ENCODE data around the gene RER1. TPM values are rescaled to one million over a fixed set of nuclear protein-coding genes. Genes with fewer than 3 reads are reported as not detected.

Gene RER1
- total and polyA plus RNA-seq, 9 donors, result 51.0 to 224 (median 99.0) TPM

DNA sequence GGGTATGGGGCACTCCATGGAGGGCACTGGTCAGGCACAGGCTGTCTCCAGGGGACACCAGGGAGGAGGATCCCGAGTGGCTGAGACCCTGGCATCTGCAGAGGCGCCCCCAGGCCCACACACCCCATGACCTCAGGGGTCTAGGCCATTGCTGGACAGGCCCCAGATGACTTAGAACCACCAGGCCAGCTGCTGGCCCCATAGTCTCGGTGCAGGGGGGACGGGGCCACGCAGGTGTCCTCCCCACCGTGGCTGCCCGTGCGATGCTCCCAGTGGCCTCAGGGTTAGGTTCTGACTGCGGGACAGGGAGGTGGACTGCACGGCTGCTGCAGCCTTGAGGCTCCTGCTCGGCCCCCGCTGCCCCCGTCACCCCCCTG, 44.2 kb upstream of the RER1 start:
- Histone ChIP-seq H3K4me3 (no peak overlapping the region), H3K27me3 (no peaks in the 10 kb centered on the region), H3K27ac (no peak overlapping the region), H3K4me1 (ENCODE audit: insufficient read depth) (no peaks in the 10 kb centered on the region), H3K9me3 (no peaks in the 10 kb centered on the region), H3K36me3 (no peaks in the 10 kb centered on the region)
- peak in 3 of 5 donors; percentile 8 to 22 (median 12) for DNase-seq
- TF ChIP-seq POLR2A (IDR thresholded peaks at IDR 0.05), result no peak
- TF ChIP-seq EP300 (IDR thresholded peaks at IDR 0.05), result no peak
- TF ChIP-seq, protein P1, sequence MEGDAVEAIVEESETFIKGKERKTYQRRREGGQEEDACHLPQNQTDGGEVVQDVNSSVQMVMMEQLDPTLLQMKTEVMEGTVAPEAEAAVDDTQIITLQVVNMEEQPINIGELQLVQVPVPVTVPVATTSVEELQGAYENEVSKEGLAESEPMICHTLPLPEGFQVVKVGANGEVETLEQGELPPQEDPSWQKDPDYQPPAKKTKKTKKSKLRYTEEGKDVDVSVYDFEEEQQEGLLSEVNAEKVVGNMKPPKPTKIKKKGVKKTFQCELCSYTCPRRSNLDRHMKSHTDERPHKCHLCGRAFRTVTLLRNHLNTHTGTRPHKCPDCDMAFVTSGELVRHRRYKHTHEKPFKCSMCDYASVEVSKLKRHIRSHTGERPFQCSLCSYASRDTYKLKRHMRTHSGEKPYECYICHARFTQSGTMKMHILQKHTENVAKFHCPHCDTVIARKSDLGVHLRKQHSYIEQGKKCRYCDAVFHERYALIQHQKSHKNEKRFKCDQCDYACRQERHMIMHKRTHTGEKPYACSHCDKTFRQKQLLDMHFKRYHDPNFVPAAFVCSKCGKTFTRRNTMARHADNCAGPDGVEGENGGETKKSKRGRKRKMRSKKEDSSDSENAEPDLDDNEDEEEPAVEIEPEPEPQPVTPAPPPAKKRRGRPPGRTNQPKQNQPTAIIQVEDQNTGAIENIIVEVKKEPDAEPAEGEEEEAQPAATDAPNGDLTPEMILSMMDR (IDR thresholded peaks at IDR 0.05), result no peak
- WGBS, 3 donors, result 86 to 93% (median 90%) methylated on average over 12 to 13 of the region's 13 CpGs
- intact Hi-C loops (cut with DNase I), result no loop called here

DNA sequence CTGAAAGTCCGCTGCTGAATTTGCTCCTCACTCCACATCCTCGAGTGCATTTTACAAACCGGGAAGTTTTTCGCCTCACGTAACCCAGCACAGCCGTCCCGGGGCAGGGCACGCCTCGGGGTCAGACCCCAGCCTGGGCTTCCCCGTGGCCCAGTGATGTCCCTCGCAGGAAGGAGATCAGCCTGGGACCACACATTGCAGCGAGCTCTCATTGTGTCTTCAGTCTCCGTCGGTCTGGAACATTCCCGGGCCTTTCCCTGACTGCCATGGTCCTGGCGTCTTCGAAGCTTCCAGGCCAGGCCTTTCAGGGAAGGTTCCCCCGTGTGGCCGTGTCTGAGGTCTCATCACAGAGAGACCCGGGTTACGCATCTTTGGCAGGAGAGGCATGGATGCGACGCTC, 43.7 kb upstream of the RER1 start:
- H3K27me3 ChIP-seq, result no peaks in the 10 kb centered on the region
- intact Hi-C loops (cut with DNase I), result no loop called here
- 82 to 88% (median 82%) methylated on average over 23 of the region's 23 CpGs for WGBS, 3 donors
- DNase-seq, result peak in 2 of 5 donors; percentile 11 to 26
- TF ChIP-seq POLR2A (IDR thresholded peaks at IDR 0.05) (no peak), EP300 (IDR thresholded peaks at IDR 0.05) (no peak)
- TF ChIP-seq, protein P1 (IDR thresholded peaks at IDR 0.05), result no peak
- no peaks in the 10 kb centered on the region for H3K4me1 ChIP-seq (ENCODE audit: insufficient read depth)
- no peaks in the 10 kb centered on the region for H3K9me3 ChIP-seq
- H3K4me3 ChIP-seq, result no peak overlapping the region
- H3K36me3 ChIP-seq, result no peaks in the 10 kb centered on the region
- H3K27ac ChIP-seq, result no peak overlapping the region

DNA sequence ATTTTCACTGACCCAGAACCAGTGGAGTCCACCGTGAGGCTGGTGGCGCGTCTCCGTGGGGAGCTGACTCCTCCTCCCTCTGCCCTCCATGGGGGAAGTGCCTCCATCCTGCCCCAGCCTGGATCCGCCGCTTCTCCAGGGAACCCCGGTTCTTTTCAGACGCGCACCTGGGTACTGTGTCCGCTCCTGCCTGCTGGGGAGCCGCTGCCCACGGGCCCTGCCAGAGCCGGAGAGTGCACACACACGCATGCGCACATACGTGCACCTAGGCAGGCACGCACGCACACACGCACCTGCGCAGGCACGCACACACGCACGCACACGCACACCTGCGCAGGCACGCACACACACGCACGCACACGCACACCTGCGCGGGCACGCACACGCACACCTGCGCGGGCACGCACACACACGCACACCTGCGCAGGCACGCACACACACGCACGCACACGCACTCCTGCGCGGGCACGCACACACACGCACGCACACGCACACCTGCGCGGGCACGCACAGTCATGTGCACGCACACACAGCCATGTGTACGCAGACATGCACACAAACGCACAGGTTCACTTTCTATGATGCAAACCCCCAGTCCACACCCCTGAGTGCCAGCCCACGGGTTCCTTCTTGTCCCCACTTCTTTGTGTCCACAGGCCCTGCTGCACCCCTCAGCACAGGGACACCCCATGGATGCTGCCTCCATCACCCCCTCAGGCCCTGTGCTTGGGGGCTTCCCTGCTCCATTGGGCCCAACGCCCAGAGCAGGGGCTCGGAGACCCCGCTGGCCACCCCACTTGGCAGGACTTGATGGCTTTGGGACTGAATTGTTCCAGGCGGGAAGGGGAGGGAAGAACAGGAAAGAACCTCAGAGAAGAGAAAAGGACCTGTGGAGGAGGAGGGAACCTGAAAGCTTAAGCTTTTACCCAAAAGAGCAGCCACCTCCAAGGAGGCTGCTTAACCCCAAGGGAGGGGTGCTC, 43.0 kb upstream of the RER1 start:
- no peaks in the 10 kb centered on the region for H3K4me1 ChIP-seq (ENCODE audit: insufficient read depth)
- intact Hi-C loops (cut with DNase I), result no loop called here
- H3K36me3 ChIP-seq, result no peaks in the 10 kb centered on the region
- WGBS, 3 donors, result 86 to 90% (median 88%) methylated on average over 59 of the region's 59 CpGs
- peak in 3 of 5 donors; percentile 7 to 21 (median 12) for DNase-seq
- H3K27me3 ChIP-seq, result no peaks in the 10 kb centered on the region
- no peaks in the 10 kb centered on the region for H3K9me3 ChIP-seq
- H3K4me3 ChIP-seq, result no peak overlapping the region
- no peak overlapping the region for H3K27ac ChIP-seq
- TF ChIP-seq, protein P1 (IDR thresholded peaks at IDR 0.05), result no peak
- no peak for TF ChIP-seq POLR2A (IDR thresholded peaks at IDR 0.05)
- no peak for TF ChIP-seq EP300 (IDR thresholded peaks at IDR 0.05)

DNA sequence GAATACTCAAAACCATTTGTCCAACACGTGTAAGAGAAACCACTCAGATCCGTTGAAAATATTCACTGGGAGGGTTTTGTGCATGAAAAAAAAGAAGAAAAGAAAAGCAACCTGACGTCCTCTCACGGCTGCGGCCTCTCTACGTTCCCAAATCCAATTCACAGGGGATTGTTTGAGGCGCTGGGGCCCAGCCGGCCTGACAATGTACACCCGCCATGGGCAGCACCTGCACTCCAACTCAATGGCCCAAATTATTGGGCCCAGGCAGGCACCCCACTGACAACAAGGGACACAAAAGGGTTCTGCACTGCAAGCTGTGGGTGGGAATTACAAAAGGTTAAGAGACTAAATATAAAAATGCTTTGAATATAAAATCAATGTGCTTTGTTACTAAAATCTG, 41.8 kb upstream of the RER1 start:
- DNase-seq, result no peak
- no peaks in the 10 kb centered on the region for H3K27me3 ChIP-seq
- TF ChIP-seq, protein P1 (IDR thresholded peaks at IDR 0.05), result no peak
- TF ChIP-seq EP300 (IDR thresholded peaks at IDR 0.05), result no peak
- no peak for TF ChIP-seq POLR2A (IDR thresholded peaks at IDR 0.05)
- no peaks in the 10 kb centered on the region for H3K4me1 ChIP-seq (ENCODE audit: insufficient read depth)
- intact Hi-C loops (cut with DNase I), result no loop called here
- H3K36me3 ChIP-seq, result no peaks in the 10 kb centered on the region
- 74 to 83% (median 76%) methylated on average over 9 of the region's 9 CpGs for WGBS, 3 donors
- no peaks in the 10 kb centered on the region for H3K9me3 ChIP-seq
- H3K27ac ChIP-seq, result no peak overlapping the region
- no peak overlapping the region for H3K4me3 ChIP-seq
